Epithelial cell of prostate (primary cell): ENCODE results near the gene BBS2.

Experiments
- DNase-seq: peaks from one replicate; pipeline ENCODE4 v3.0.0-alpha.2; 2011; ENCODE audit warnings: low read depth, low spot score
- H3K27ac ChIP-seq: fragments of 450-650 bp; 2 replicates; pipeline ENCODE4 v1.5.1; 2017; ENCODE audit warnings: mild to moderate bottlenecking

The BBS2 gene

GRCh38 chr16:56436258-56436657, 83.6 kb downstream of the BBS2 start:
- H3K27ac ChIP-seq, result no peak overlapping the region
- DNase-seq, result no peak
